ENCODE results near the gene NFATC1.

NFATC1 gene

DNA sequence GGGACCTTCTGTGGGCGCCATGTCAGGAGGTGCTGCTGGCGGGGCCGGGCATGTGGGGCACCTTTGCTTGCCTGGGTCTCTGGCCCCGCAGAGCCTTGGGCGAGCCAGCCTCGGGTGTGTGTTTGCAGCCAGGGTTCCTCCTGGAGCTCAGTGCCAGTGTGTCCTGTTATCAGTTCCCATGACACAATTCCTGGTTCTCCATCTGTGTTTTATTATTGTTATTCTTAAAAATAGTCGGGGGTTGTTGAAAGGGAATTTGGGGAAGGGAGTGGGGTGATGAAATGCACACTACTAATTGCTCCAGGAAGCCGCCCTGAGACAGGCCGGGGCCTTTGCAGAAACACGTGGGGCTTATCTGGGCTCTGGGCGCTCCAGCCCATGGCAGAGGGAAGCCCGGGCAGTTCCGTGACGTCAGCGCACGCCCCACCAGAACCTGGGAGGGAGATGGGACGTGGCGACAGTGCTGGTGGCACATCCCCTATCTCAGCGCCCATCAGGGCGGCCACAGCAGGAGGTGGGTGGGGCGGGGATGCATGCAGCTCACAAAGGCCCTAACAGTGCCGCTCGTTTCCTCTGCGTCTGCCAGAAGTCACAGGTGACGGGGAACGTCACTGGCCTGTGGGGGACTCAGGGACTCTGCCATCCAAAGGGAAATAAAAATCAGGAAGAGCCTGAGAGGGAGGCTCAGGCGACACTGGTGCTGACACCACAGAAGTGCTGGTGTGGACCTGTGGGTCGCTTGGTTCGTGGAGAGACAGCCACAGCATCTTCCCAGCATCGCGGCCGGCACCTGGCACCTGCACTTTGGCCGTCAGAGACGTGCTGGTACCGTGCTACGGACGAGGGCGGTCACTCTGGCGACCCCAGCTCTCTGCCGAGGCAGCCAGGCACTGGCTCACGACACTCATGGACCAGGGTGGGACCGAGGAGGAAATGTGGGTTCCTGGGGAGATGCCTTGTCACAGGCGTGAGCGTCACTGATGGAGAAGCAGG, 131.0 kb downstream of the NFATC1 start:
- no peak for DNase-seq

DNA sequence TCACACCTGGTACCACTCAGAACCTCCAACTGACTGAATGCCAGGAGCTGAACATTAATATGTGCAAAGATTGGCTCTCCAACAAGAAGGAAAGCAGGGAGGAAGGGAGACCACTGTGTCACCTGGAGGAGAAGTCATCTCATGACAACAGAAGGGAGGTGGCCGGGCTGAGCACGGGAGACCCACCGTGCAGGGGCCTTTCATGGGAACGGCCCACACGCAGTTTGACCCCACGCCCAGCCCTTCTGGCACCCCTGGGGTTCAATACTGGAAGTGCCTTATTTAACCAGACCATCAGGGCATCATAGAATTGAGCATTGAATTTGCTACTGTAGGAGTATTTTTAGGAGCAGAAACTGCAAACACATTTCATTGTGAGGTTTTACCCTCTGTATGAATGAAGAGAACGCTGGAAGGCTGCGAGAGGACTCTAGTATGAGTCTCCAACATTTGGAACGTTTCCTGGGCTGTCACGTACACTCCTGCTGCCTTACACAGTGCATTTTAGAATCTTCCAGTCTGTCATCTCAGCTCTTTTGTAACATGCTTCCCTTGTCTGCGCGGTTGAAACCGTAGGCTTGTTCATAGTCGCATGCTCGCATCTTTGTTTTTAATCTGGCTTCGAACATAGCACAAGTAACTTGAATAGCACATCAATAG, 132.1 kb downstream of the NFATC1 start:
- DNase-seq: no peak

DNA sequence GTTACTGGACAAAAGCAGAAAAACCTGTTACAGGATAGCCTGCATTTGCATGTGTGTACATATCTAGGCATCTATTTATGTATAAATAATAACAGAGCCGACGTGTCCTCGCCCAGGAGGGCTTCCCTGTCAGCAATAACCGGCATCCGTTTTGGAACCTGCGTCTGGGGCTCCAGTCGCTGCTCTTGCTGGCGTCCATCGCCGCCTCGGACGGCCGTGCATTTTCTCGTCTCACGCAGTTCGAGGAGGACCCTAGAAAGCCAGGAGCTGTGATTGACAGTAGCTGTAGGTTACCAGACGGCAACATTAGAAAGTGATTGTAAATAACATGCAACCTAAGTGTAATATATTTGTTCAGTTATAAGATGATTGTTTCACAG, 132.6 kb downstream of the NFATC1 start:
- DNase-seq: no peak

DNA sequence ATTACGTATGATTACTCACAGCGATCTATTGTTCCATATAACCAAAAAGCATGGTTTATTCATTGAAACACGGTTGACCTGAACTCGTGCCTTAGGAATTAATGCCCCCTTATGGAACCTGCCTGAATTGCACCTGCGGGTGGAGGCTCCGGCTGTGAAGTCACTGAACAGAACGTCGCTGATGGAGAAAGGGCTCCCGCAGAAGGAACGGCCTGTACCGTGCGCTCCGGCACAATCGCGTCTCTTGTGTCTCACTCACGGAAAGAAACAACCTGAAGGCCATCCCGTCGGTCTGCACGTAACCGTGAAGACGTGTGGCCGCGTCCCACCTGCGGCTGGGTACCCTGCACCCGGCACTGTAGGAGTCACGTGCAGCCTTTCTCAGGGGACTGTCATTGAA, 133.1 kb downstream of the NFATC1 start:
- no peak for DNase-seq

DNA sequence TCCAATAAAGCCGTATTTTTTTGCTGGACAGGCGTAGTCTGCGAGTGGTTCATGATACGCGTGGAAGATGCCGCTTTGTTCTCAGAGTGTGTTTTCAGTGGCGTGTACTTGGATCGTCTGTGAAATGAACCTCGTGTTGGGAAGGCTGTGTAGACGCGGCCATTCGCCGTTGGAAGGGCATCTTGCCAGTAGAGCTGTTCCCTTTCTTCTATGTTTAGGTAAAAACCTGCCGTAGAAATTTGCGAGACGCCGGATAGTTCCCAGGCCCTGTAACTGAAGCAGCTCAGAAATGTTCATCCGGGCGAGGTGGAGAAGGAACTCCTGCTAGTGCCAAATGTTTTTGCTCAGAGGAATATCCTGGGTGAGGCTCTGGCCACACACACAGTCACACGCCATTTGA, 133.6 kb downstream of the NFATC1 start:
- no peak for DNase-seq

DNA sequence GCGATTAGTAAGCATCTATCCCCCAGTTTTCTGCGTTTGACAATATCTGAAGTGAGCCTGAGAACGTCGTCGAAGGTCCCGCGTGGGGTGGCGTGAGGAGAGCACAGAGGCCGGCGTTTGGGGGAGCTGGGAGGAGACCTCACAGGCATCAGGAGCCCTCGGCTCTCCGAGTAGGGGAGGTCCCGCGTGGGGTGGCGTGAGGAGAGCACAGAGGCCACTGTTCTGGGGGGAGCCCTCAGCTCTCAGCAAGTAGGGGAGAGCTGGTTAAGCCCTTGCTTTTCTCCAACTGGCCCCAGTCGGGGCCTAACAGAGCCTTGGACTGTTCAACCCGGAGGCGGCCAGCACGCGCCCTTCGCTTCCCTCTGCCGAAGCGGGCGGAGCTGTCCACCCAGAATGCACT, 134.3 kb downstream of the NFATC1 start:
- DNase-seq: no peak

DNA sequence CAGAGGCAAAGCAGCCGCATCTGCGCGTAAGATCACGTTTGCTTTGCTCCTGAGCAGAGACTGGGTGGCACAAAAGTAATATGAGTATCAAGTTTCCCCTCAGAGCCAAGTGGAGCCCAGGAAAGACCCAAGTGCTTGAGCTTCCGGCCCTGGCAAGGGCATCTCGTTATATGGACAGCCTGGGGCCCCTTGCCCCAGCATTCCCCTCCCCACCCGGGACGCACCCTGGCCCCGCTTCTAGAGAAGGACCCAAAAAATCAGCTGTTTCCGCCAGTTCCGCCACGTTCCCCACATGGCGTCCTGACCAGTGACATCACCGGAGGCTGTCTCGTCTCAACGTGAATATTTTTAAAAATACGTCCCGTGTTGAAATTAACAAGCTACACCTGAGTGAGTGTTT, 135.1 kb downstream of the NFATC1 start:
- no peak for DNase-seq

DNA sequence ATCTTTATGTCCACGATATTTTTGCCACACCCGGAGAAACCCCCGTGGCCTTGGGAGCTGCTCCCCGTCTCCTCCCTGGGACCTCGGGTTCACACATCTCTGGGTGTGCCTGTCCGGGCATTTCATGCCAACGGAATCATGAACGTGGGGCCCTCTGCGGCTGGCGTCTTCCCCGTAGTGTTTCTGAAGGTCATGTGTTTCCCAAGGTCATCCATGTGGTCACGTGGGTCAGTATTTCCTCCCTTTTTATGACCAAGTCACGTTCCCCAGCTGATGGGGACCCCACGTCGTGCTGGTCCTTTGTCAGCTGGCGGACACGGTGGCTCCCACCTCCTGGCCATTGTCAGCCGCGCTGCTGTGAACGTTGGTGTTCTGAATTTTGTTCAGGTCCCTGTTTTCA, 135.7 kb downstream of the NFATC1 start:
- no peak for DNase-seq

DNA sequence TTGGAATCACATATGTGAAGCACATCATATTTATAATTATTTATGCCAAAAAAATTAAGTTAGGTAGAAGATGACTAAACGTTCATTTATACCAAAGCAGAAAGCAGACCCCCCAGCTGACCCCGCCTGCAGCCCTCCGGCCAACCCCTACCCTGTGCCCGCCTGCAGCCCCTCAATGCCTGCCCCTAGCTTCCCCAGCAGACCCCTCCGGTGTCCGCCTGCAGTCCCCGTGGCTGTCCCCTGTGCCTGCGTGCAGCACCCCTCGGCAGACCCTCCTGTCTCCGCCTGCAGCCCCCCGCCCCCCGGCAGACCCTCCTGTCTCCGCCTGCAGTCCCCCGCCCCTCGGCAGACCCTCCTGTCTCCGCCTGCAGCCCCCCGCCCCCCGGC, 136.2 kb downstream of the NFATC1 start:
- DNase-seq: no peak

DNA sequence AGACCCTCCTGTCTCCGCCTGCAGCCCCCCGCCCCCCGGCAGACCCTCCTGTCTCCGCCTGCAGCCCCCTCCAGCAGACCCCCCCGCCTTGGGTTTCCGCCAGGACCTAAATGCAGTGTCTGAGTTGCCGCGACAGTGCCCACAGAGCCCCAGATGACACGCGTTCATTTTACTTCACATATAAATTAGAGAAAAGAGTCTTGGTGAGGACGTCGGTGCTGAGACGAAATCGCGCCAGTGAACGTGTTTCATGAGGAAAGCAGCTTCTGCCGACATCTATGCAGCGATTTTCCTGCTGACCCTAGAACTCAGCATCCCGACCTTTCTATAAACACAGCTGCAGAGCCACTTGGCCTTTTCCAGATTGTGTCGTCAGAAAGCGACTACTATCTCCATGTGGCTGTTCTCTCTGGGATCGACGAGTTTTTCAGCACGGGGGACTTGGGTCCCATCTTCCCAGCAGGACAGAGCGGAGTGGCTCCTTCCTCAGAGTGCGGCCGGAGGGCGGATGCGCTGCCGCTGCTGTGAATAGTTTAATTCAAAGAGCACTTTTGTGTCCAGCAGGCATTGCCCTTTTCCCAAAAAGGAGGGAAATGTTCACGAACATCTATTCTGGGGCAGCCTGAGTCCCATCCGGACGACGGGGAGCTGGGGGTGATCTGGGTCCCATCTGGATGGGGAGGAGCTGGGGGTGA, 136.7 kb downstream of the NFATC1 start:
- DNase-seq: no peak

DNA sequence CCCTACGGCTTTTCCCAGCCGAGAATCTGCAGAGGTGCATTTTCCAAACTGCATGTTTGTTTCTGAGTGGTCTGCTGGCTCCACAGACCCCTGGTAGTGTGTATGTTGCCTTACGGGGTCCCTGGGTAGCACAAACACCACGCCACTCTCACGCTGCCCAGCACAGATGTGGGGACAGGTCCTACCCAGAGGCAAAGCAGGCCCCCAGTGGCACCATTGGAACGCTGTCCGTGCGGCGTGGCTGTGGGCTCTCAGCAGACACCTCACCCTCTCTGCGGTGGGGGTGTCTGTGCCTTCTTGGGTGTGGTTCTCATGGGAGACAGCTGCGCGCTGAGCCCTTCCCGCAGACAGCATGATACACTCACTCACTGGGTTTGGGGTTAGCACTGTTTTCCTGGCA, 137.4 kb downstream of the NFATC1 start:
- no peak for DNase-seq

DNA sequence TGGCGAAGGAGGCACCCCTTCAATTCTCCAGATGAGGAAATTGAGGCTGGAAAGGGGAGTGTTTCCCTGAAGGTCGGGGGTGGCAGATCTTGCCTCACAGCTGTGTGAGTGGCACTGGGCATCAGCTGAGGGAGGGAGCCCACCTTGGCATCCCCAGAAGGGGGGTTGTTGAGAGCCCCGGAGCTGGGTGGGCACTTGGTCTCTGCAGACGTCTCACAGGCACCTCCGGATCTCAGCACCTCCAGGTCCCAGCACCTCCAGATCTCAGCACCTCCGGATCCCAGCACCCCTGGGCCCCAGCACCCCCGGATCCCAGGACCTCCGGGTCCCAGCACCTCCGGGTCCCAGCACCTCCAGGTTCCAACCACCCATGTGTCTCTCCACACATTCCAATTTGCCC, 137.9 kb downstream of the NFATC1 start:
- DNase-seq: no peak

DNA sequence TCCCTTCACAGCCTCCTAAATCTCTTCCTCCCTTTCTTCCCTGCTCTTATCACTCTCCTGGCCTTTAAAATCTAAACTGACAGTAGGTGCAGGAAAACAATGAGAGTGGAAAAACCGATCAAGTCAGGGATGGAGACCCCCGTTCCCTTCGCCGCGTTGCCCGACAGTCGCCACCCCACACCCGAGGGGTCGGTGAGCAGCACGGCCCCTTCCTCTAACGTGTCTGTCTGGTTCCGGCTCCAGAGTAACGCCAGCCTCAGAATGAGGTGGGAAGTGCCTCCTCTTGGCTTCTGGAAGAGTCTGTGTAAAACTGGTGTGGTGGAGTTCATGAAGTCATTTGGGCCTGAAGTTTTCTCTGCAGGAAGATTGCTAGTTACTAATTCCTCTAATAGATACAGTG, 138.6 kb downstream of the NFATC1 start:
- no peak for DNase-seq

DNA sequence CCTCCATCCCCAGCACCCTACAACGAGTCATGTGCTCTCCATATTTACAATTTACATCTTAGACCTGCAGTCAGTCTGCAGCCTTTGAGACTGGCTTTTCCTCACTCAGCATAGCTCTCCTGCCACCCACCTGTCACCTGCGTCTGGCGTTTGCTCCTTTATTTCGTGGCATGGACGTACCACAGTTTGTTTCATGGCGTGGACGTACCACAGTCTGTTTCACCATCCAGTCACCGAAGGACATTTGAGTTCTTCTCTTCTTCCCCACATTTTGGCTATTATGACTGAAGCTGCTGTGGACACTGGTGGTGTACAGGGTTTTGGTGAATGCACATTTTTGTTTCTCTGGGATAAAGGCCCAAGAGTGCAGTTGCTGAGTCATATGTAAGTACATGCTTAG, 142.0 kb downstream of the NFATC1 start:
- no peak for DNase-seq

DNA sequence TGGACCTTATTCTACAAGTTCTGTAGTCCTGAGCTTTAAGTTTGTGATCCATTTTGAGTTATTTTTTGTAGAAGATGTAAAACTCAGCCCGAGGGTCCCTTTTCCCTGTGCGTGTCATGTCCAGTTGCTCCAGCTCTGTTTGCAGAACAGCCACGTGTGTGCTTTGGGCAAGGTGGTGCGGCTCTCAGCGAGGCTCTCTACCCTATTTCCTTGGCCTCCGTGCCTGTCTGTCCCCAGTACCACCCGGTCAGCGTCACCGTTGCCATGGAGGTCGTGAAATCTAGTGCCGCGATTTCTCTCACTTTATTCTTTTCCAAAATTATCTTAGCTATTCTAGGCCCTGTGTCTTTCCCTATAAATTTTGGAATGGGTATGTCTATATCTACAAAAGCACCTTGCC, 142.9 kb downstream of the NFATC1 start:
- DNase-seq: no peak

DNA sequence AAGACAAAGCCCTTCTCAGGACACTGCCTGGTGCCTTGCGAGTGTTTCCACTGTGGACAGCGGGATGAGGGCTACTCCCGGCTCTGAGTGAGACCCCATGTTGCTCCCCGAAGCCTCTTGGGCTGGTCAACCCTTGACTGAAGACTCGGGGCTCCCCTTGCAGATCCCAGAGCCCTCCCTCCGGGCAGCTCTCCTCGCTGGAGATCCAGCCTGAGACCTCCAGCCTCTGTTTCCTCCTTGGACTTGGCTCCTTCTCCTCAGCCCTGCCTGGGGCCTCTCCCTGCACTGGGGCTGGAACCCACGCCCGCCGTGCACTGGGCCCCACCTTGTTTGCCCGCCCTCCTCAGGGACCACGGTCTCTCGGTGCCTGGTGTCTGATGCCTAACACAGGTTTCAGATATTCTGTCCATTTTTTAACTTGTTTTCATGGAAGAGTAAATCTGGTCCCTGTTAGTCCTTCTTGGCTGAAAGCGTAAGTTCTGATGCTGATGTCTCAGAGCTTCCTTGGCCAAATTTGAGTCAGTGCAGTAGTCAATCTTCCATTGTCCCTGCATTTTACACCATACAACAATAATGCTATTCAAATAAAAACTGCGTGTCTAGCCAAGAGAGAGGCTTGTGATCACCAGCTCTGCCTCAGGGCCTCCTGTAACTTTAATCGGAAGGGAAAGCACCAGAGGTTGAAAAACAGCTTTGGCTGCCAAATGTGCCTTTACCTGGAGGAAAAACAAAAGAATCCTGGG, 144.6 kb downstream of the NFATC1 start:
- no peak for DNase-seq

DNA sequence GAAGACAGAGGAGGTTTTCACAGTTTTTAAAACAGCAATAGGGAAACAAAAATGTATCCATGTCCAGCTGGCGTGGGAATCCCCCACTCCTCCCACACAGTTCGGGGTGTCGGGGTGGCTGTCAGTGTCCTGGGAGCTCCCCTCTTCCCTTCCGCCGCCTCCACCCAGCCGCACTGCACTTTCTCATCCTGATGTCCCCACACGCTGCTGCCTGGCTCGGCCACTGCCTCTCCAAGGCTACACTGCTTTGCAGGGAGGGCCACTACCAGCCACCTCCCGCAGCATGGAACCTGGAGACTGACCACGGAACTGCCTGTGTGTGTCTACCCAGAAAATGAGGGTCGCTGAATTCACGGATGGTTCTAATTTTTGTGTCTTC, 145.2 kb downstream of the NFATC1 start:
- no peak for DNase-seq

DNA sequence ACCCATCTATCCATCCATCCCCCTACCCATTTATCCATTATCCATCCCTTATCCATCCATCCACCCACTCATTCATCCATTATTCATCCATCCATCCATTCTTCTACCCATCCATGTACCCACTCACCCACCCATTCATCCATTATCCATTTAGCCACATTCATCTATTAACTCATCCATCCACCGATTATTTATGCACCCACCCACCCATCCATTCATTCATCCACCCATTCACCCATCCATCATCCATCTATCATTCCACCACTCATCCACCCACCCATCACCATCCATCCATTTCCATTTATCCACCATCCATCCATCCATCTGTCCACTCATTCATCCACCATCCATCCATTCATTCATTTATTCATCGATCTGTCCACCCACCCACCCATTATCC, 146.5 kb downstream of the NFATC1 start:
- DNase-seq: no peak

DNA sequence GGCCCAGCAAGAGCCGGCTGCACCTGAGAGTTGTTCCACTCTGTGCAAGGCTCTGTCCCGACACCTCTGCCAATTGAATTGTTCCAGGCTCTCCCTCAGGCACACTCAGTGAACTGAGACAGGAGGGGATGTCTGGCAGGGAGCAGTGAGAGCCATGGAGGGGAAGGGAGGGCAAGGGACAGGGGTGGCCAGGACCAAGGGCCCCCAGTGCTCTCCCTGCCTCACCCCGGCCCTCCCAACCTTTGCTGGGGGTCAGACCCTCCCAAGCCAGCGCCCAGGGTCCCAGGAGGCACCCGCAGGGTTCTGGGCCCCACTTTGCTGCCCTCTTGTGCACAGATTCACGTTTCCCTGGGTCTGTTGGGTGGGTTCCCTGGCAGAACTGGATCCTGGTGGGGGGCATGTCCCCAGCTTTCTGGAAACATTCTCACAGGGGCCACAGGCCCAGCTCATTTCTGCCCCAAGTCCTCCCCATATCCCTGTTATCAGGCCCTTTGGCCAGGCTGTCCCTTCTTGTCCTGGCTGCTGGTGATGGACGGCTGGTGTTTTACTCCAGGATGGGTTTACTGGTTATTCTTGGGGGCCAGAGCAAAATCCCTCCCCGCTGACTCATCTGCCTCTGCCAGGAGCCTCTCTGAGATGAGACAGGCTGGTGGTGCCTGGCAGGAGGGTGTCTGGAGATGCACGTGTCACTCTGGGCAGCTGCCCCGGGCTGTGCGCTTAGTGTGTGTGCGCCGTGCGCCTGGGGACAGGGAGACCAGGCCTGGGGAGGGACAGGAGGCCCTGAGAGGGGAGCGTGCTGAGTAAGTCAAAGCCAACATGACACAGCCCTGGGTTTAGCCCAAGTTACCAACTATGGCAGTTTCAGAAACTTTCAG, 147.4 kb downstream of the NFATC1 start:
- DNase-seq: no peak

DNA sequence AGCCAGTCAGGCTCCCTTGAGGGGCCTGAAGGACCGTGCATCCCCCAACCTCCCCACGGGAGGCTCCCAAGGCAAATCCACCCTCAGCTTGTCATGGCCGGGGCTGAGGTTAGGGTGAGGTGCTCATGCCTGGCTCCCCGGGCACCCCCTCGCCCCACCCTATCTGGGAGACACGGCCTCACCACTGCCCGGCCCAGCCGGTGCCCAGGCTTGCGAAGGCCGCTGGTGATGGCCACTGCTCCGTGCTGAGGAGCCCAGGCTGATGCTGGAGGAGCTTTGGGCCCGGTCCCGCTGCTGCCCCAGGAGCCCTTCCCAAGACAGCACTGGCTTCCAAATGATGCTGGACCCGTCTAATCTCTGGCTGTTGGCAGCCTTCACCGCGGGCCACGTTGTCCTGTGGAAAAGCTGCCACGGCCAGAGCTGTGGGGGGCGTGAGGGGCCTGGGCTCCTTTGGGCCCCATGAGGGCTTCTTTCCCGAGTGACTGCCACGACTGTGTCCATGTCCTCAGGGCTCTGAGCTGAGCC, 148.2 kb downstream of the NFATC1 start:
- DNase-seq: no peak

DNA sequence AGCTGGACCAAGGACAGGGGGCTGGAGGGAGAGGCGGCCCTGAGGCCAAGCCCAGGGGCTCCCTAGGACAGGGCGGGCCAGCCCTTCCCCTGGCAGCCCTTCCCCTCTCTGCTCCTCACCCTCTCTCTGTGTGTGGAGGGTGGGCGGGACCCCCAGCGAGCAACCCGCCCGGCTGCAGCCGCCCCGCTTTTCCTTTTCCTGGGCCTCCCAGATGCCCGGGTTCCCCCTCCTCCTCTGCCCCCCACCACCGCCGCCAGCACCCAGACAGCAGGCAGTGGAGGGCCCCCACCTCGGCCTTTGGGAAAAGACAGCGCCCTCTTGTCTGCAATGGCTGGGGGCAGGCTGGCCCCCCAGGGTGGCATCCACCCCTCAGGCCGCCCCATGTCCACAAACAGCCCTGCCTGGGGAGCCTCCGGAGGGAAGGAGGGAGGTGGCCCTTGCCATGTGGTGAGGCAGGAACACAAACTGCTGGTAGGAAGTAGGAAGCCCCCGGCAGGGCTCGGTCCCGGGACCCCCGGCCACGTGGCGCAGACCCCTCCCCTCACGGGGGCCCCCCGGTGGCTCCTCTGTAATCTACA, 148.7 kb downstream of the NFATC1 start:
- no peak for DNase-seq

DNA sequence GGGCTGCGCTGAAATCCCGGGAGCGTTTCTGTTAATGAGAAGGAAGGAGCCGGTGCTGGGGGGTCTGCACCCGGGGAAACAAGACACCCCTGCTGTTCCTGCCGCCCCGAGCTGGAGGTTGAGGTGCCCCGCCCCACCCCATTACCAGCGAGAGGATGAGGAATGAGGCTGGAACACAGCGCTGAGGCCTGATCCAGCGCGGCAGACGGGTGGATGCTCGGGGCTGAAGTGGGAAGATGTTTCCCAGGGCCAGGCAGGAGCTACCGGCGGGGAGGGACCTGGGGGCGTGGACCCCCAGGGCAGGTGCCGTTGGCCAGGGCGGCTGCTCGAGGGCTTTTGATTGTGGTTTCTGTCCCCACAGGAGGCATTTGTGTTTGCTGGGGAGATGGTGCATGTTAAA, 149.5 kb downstream of the NFATC1 start:
- no peak for DNase-seq

Data from SIG-M5 (cell line).